Hematopoietic multipotent progenitor cell treated with erythropoietin and hydrocortisone succinate and interleukin-3 and kit ligand, for 6 days (in vitro differentiated cells): ENCODE measurements around the gene GABBR1.
A peak's percentile ranks its signal among the peaks of the same experiment; 100 is the strongest.
"Not testable (repeated sequence)": the region's sequence is repeated elsewhere in the genome, so short reads cannot be mapped to it uniquely, and the experiment has no call there.

ENCODE experiments used
- DNase-seq: peaks from one replicate; pipeline ENCODE4 v3.0.0-alpha.2; 2015

Gene GABBR1

GRCh38 chr6:29632789-29633533 is at the start of gene GABBR1:
GABBR1 (minus strand) TSS chr6:29633183; CDS start chr6:29632385, 798 bp downstream.
- DNase-seq, result peak; percentile 79

GRCh38 chr6:29681811-29682210 is 48.8 kb upstream of the GABBR1 start:
- DNase-seq, result no peak

- no peak for DNase-seq
These were observed 47.9 kb upstream of the GABBR1 start, which contains the start of gene ZFP57 for GRCh38 chr6:29680904-29681303. ZFP57 (minus strand) TSS chr6:29681152; CDS start chr6:29677003, 4,149 bp downstream.

GRCh38 chr6:29680416-29680815 is 47.4 kb upstream of the GABBR1 start:
- DNase-seq, result no peak

- no peak for DNase-seq
These were observed 47.0 kb upstream of the GABBR1 start for GRCh38 chr6:29679962-29680361.

GRCh38 chr6:29678114-29678513 is 45.1 kb upstream of the GABBR1 start:
- DNase-seq, result no peak

GRCh38 chr6:29676981-29677601 is 44.1 kb upstream of the GABBR1 start:
- DNase-seq, result no peak

GRCh38 chr6:29675561-29675960 is 42.6 kb upstream of the GABBR1 start:
- no peak for DNase-seq

GRCh38 chr6:29674008-29674407 is 41.0 kb upstream of the GABBR1 start:
- DNase-seq, result no peak

GRCh38 chr6:29673161-29673560 is 40.2 kb upstream of the GABBR1 start:
- DNase-seq, result no peak

GRCh38 chr6:29672116-29672515 is 39.1 kb upstream of the GABBR1 start:
- DNase-seq, result not testable (repeated sequence)

GRCh38 chr6:29671026-29671425 is 38.0 kb upstream of the GABBR1 start:
- DNase-seq, result no peak

GRCh38 chr6:29667158-29667557 is 34.2 kb upstream of the GABBR1 start:
- no peak for DNase-seq

- no peak for DNase-seq
These were observed 33.8 kb upstream of the GABBR1 start for GRCh38 chr6:29666826-29667130.

GRCh38 chr6:29665942-29666825 is 33.2 kb upstream of the GABBR1 start:
- DNase-seq, result no peak

- DNase-seq, result no peak
These were observed 30.5 kb upstream of the GABBR1 start for GRCh38 chr6:29663300-29664042.

GRCh38 chr6:29661502-29662141 is 28.6 kb upstream of the GABBR1 start:
- not testable (repeated sequence) for DNase-seq

- DNase-seq, result no peak
These were observed 28.1 kb upstream of the GABBR1 start for GRCh38 chr6:29661071-29661470.

- no peak for DNase-seq
These were observed 23.8 kb upstream of the GABBR1 start, which contains the start of gene MOG for GRCh38 chr6:29656798-29657197. MOG (plus strand) TSS chr6:29657092; CDS start chr6:29657210, 118 bp downstream.

GRCh38 chr6:29656157-29656556 is 23.2 kb upstream of the GABBR1 start:
- DNase-seq, result no peak

GRCh38 chr6:29655658-29656057 is 22.7 kb upstream of the GABBR1 start:
- DNase-seq, result no peak

- DNase-seq, result peak; percentile 89
These were observed 20.6 kb upstream of the GABBR1 start for GRCh38 chr6:29653452-29654038.
